ENCODE data around the gene LAMA2. TPM values are rescaled to one million over a fixed set of nuclear protein-coding genes. Genes with fewer than 3 reads are reported as not detected.

Gene LAMA2
- total and polyA plus RNA-seq, 7 experiments from 2014 or later = 0.02 to 0.59 (median 0.35) TPM; not detected in 4

DNA sequence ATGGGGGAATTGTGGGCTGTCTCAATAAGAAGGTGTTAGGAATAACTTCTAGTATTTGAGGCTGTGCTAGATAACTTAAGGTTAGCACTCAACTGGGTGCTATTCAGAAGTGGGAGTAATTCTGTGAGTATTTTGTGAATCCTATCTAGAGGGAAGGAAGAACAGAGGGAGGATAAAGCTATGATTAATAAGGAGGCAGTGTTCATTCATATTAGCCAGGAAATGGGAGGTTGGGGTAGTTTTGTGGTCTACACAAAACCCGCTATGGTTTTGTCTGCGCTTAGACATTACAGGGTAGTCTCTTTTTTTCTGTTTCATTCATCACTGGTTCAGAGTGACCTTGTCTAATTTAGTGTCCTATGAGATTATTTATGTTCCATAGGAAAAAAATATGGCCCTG, 486.0 kb downstream of the LAMA2 start:
- no peak overlapping the region for H3K27ac ChIP-seq (ENCODE audit: low read depth, low read length)
- intact Hi-C loops (cut with micrococcal nuclease) = loop anchor here in 1 of 2 donors (5.0 kb wide), 1 partner anchor 87 kb away; no protein-coding TSS in a partner anchor
- no peaks in the 10 kb centered on the region for H3K36me3 ChIP-seq (ENCODE audit: control insufficient read depth in 2 of 3, insufficient read depth in 3 of 3, low read length in 3 of 3)
- peaks cover 0 to 20% (median 9%) of the 10 kb centered on the region in 7 donors for H3K4me1 Mint-ChIP-seq
- no peak overlapping the region for H3K4me3 Mint-ChIP-seq
- H3K4me1 ChIP-seq (ENCODE audit: control insufficient read depth in 2 of 2, insufficient read depth in 2 of 2, low read length in 2 of 2) = peaks cover 0 to 5% of the 10 kb centered on the region in 2 donors
- peaks cover 0 to 2% (median 0%) of the 10 kb centered on the region in 5 donors for H3K27me3 Mint-ChIP-seq
- ChIA-PET POLR2A (no interaction called here), CTCF (no interaction called here)
- H3K9me3 Mint-ChIP-seq = no peaks in the 10 kb centered on the region
- H3K27ac Mint-ChIP-seq = peak overlapping the region in 1 of 9 donors; percentile 7
- no peaks in the 10 kb centered on the region for H3K36me3 Mint-ChIP-seq
- no peaks in the 10 kb centered on the region for H3K9me3 ChIP-seq (ENCODE audit: control insufficient read depth in 2 of 3, low read length in 3 of 3)
- H3K27me3 ChIP-seq (ENCODE audit: control insufficient read depth in 2 of 2, insufficient read depth in 2 of 2, low read length in 2 of 2) = no peaks in the 10 kb centered on the region
- H3K4me3 ChIP-seq (ENCODE audit: low read length) = no peak overlapping the region
- no peak for DNase-seq
- ATAC-seq = no peak

DNA sequence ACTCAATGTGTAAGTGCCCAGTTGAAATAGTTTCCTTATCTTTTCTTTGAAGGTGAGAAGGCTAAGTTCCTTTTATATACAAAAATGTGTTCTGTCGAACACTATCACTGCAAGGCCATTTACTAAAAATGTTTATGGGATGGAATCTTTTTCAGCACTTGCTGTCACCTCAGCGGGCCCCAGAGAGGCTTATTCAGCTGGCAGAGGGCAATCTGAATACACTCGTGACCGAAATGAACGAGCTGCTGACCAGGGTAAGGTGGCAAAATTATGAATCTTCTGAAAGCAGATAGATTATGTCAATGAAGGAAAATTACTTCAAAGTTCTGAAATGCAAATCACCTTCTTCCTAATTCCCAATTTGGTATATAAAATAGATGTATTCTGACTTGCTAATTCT, 486.8 kb downstream of the LAMA2 start:
- no peak for DNase-seq
- peaks cover 0 to 2% (median 0%) of the 10 kb centered on the region in 5 donors for H3K27me3 Mint-ChIP-seq
- Histone ChIP-seq H3K27me3 (ENCODE audit: control insufficient read depth in 2 of 2, insufficient read depth in 2 of 2, low read length in 2 of 2) (no peaks in the 10 kb centered on the region), H3K9me3 (ENCODE audit: control insufficient read depth in 2 of 3, low read length in 3 of 3) (no peaks in the 10 kb centered on the region), H3K27ac (ENCODE audit: low read depth, low read length) (no peak overlapping the region), H3K4me1 (ENCODE audit: control insufficient read depth in 2 of 2, insufficient read depth in 2 of 2, low read length in 2 of 2) (peaks cover 0 to 5% of the 10 kb centered on the region in 2 donors), H3K36me3 (ENCODE audit: control insufficient read depth in 2 of 3, insufficient read depth in 3 of 3, low read length in 3 of 3) (no peaks in the 10 kb centered on the region), H3K4me3 (ENCODE audit: low read length) (no peak overlapping the region)
- H3K4me3 Mint-ChIP-seq = peak overlapping the region in 1 of 10 donors; percentile 27
- POLR2A ChIA-PET = interaction anchor here (0.5 kb wide), 1 partner anchor 1489 kb away, joined by 3 read pairs; no protein-coding TSS in a partner anchor
- no peaks in the 10 kb centered on the region for H3K36me3 Mint-ChIP-seq
- H3K9me3 Mint-ChIP-seq = no peaks in the 10 kb centered on the region
- no peak overlapping the region for H3K27ac Mint-ChIP-seq
- peaks cover 0 to 17% (median 9%) of the 10 kb centered on the region in 7 donors for H3K4me1 Mint-ChIP-seq
- no peak for ATAC-seq
- CTCF ChIA-PET = interaction anchor here (0.8 to 1.0 kb wide), 2 partner anchors 18 to 1910 kb away, joined by 3 read pairs; partner anchors contain the start of gene KIAA0408
- intact Hi-C loops (cut with micrococcal nuclease) = loop anchor here (1.0 to 10.0 kb wide), 8 partner anchors 87 to 1815 kb away; no protein-coding TSS in a partner anchor

DNA sequence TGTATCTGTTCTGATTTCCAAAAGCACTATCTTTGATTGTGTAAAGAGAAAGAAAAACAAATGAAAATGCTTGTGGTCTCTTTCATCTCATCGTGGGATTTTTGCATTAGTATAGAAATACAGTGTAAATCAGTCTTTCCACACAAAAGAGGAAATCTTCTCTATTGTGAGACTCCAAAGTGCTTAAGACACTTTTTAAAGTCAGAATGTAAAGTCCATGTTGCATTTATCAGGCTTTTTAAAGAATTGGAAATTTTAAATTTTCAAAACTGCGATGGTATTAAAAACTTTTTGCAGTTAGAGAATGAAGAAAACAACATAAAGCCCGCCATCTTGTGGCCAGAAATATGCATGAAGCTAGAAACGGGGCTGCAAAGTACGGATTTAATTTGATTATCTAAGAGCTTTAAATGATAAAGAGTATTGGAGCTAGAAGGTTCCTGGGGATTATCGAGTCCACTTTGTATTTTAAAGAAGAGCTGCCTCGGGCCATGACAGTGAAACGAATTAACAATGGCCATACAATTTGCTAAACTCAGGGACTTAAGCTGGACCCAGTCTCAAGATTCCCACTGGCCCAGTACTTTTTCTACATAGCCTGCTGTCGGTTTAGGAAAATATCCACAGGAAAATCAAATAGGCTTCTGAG, 487.5 kb downstream of the LAMA2 start:
- peaks cover 0 to 2% (median 0%) of the 10 kb centered on the region in 5 donors for H3K27me3 Mint-ChIP-seq
- ATAC-seq (peak; percentile 44), DNase-seq (peak in 7 of 9 donors; percentile 3 to 42 (median 29))
- H3K9me3 Mint-ChIP-seq = no peaks in the 10 kb centered on the region
- ChIA-PET CTCF (interaction anchor here (0.7 to 1.0 kb wide), 6 partner anchors 10 to 1911 kb away, joined by 3 to 4 read pairs (median 3); partner anchors contain the start of gene KIAA0408), POLR2A (interaction anchor here (0.5 kb wide), 1 partner anchor 1490 kb away, joined by 3 read pairs; no protein-coding TSS in a partner anchor)
- H3K27ac Mint-ChIP-seq = no peak overlapping the region
- H3K4me1 Mint-ChIP-seq = peaks cover 0 to 17% (median 9%) of the 10 kb centered on the region in 7 donors
- Histone ChIP-seq H3K27me3 (ENCODE audit: control insufficient read depth in 2 of 2, insufficient read depth in 2 of 2, low read length in 2 of 2) (no peaks in the 10 kb centered on the region), H3K4me3 (ENCODE audit: low read length) (no peak overlapping the region), H3K4me1 (ENCODE audit: control insufficient read depth in 2 of 2, insufficient read depth in 2 of 2, low read length in 2 of 2) (peaks cover 0 to 5% of the 10 kb centered on the region in 2 donors), H3K9me3 (ENCODE audit: control insufficient read depth in 2 of 3, low read length in 3 of 3) (no peaks in the 10 kb centered on the region), H3K36me3 (ENCODE audit: control insufficient read depth in 2 of 3, insufficient read depth in 3 of 3, low read length in 3 of 3) (no peaks in the 10 kb centered on the region), H3K27ac (ENCODE audit: low read depth, low read length) (no peak overlapping the region)
- H3K36me3 Mint-ChIP-seq = no peaks in the 10 kb centered on the region
- H3K4me3 Mint-ChIP-seq = peak overlapping the region in 6 of 10 donors; percentile 13 to 65 (median 55)
- intact Hi-C loops (cut with micrococcal nuclease) = loop anchor here (1.0 to 10.0 kb wide), 7 partner anchors 205 to 1816 kb away; no protein-coding TSS in a partner anchor

DNA sequence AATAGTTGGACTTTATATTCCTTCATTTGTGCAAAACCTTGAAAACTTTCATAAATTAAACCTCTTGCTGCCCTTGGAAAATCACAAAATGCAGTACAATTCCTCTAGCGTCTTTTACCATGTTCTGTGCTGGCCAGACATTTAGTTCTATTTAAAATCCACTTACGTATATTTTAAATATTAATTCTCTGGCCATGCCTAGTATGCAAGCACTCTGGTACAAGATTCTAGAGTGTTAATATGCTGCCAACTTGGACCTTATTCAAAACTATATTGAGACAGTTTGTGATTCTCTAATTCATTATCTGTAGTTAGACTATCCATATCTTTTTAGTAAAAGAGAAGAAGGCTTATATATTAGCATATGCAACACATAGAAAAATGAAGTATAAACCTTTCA, 498.9 kb downstream of the LAMA2 start:
- H3K9me3 ChIP-seq (ENCODE audit: control insufficient read depth in 2 of 3, low read length in 3 of 3) = no peaks in the 10 kb centered on the region
- peaks cover 0 to 17% (median 7%) of the 10 kb centered on the region in 5 donors for H3K27me3 Mint-ChIP-seq
- H3K36me3 ChIP-seq (ENCODE audit: control insufficient read depth in 2 of 3, insufficient read depth in 3 of 3, low read length in 3 of 3) = no peaks in the 10 kb centered on the region
- no peak for ATAC-seq
- no peaks in the 10 kb centered on the region for H3K4me1 Mint-ChIP-seq
- H3K4me3 ChIP-seq (ENCODE audit: low read length) = no peak overlapping the region
- POLR2A ChIA-PET = no interaction called here
- intact Hi-C loops (cut with micrococcal nuclease) = no loop called here
- no peaks in the 10 kb centered on the region for H3K36me3 Mint-ChIP-seq
- peaks cover 0 to 5% (median 0%) of the 10 kb centered on the region in 11 donors for H3K9me3 Mint-ChIP-seq
- no peaks in the 10 kb centered on the region for H3K27me3 ChIP-seq (ENCODE audit: control insufficient read depth in 2 of 2, insufficient read depth in 2 of 2, low read length in 2 of 2)
- H3K27ac Mint-ChIP-seq = no peak overlapping the region
- CTCF ChIA-PET = no interaction called here
- H3K4me1 ChIP-seq (ENCODE audit: control insufficient read depth in 2 of 2, insufficient read depth in 2 of 2, low read length in 2 of 2) = no peaks in the 10 kb centered on the region
- H3K27ac ChIP-seq (ENCODE audit: low read depth, low read length) = no peak overlapping the region
- no peak overlapping the region for H3K4me3 Mint-ChIP-seq
- no peak for DNase-seq

DNA sequence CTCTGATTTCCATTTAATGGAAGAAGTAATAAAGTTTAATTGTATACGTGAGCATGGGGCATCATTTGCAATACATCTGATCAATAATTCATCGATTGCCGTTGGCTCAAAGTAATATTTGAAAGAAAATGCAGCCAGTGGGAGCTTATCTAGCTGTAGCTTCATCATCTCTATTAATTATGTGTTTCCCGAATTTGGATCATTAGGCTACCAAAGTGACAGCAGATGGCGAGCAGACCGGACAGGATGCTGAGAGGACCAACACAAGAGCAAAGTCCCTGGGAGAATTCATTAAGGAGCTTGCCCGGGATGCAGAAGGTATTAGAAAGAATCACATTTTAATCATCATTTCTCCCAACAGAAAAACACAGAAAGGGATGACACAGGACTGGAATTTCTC, 500.0 kb downstream of the LAMA2 start:
- H3K9me3 Mint-ChIP-seq = peaks cover 0 to 8% (median 3%) of the 10 kb centered on the region in 11 donors
- no peaks in the 10 kb centered on the region for H3K9me3 ChIP-seq (ENCODE audit: control insufficient read depth in 2 of 3, low read length in 3 of 3)
- ATAC-seq (no peak), DNase-seq (no peak)
- CTCF ChIA-PET = no interaction called here
- H3K4me1 ChIP-seq (ENCODE audit: control insufficient read depth in 2 of 2, insufficient read depth in 2 of 2, low read length in 2 of 2) = no peaks in the 10 kb centered on the region
- H3K4me3 ChIP-seq (ENCODE audit: low read length) = no peak overlapping the region
- no peak overlapping the region for H3K4me3 Mint-ChIP-seq
- no peaks in the 10 kb centered on the region for H3K4me1 Mint-ChIP-seq
- H3K36me3 Mint-ChIP-seq = peaks cover 0 to 3% (median 0%) of the 10 kb centered on the region in 5 donors
- no peaks in the 10 kb centered on the region for H3K27me3 ChIP-seq (ENCODE audit: control insufficient read depth in 2 of 2, insufficient read depth in 2 of 2, low read length in 2 of 2)
- POLR2A ChIA-PET = no interaction called here
- no peak overlapping the region for H3K27ac ChIP-seq (ENCODE audit: low read depth, low read length)
- H3K27me3 Mint-ChIP-seq = peaks cover 0 to 17% (median 7%) of the 10 kb centered on the region in 5 donors
- no peaks in the 10 kb centered on the region for H3K36me3 ChIP-seq (ENCODE audit: control insufficient read depth in 2 of 3, insufficient read depth in 3 of 3, low read length in 3 of 3)
- intact Hi-C loops (cut with micrococcal nuclease) = no loop called here
- H3K27ac Mint-ChIP-seq = no peak overlapping the region

DNA sequence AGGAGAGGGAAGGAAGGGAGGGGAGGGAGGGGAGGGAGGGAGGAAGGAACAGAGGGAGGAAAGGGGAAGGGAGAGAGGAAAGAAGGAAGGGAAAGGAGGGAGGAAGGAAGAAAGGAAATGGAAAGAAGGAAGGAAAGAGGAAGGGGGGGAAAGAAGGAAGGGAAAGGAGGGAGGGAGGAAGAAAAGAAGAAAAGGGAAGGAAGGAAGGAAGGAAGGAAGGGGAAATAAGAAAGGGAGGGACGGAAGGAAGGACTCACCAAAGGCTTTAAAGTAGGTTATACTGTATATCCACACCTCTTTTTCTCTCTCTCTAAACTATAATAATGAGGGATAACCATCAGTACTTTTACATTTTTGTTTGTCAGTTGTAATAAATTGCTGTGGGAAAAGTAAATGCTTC, 502.2 kb downstream of the LAMA2 start:
- no peak overlapping the region for H3K4me3 Mint-ChIP-seq
- peaks cover 0 to 3% (median 0%) of the 10 kb centered on the region in 5 donors for H3K36me3 Mint-ChIP-seq
- CTCF ChIA-PET = no interaction called here
- H3K4me1 Mint-ChIP-seq = peaks cover 0 to 4% (median 0%) of the 10 kb centered on the region in 7 donors
- POLR2A ChIA-PET = no interaction called here
- H3K9me3 Mint-ChIP-seq = peaks cover 0 to 8% (median 3%) of the 10 kb centered on the region in 11 donors
- intact Hi-C loops (cut with micrococcal nuclease) = no loop called here
- no peak for DNase-seq
- no peaks in the 10 kb centered on the region for H3K27me3 ChIP-seq (ENCODE audit: control insufficient read depth in 2 of 2, insufficient read depth in 2 of 2, low read length in 2 of 2)
- no peaks in the 10 kb centered on the region for H3K36me3 ChIP-seq (ENCODE audit: control insufficient read depth in 2 of 3, insufficient read depth in 3 of 3, low read length in 3 of 3)
- H3K27me3 Mint-ChIP-seq = peaks cover 0 to 11% (median 4%) of the 10 kb centered on the region in 5 donors
- H3K27ac ChIP-seq (ENCODE audit: low read depth, low read length) = no peak overlapping the region
- H3K4me1 ChIP-seq (ENCODE audit: control insufficient read depth in 2 of 2, insufficient read depth in 2 of 2, low read length in 2 of 2) = no peaks in the 10 kb centered on the region
- ATAC-seq = no peak
- H3K4me3 ChIP-seq (ENCODE audit: low read length) = no peak overlapping the region
- H3K27ac Mint-ChIP-seq = no peak overlapping the region
- H3K9me3 ChIP-seq (ENCODE audit: control insufficient read depth in 2 of 3, low read length in 3 of 3) = no peaks in the 10 kb centered on the region
